ENCODE measurements around the gene TRIP12.
"Not testable (repeated sequence)": the region's sequence is repeated elsewhere in the genome, so short reads cannot be mapped to it uniquely, and the experiment has no call there.

TRIP12 gene

DNA sequence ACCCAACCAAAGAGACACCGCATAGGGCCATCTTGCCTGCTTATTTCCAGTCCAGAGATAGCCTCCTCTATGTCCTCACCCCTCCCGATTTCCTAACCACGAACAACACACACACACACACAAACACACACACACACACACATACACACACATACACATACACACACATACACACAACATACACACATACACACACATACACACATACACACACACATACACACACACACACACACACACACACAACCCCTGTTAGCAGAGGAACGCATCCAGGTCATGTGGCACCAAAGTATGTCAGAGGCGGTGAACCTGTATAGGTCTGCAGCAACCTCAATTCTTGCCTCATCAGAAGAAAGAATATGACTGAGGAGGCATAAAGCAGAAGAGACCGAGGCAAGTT is 188.9 kb downstream of the TRIP12 start:
- TF ChIP-seq, protein P1, sequence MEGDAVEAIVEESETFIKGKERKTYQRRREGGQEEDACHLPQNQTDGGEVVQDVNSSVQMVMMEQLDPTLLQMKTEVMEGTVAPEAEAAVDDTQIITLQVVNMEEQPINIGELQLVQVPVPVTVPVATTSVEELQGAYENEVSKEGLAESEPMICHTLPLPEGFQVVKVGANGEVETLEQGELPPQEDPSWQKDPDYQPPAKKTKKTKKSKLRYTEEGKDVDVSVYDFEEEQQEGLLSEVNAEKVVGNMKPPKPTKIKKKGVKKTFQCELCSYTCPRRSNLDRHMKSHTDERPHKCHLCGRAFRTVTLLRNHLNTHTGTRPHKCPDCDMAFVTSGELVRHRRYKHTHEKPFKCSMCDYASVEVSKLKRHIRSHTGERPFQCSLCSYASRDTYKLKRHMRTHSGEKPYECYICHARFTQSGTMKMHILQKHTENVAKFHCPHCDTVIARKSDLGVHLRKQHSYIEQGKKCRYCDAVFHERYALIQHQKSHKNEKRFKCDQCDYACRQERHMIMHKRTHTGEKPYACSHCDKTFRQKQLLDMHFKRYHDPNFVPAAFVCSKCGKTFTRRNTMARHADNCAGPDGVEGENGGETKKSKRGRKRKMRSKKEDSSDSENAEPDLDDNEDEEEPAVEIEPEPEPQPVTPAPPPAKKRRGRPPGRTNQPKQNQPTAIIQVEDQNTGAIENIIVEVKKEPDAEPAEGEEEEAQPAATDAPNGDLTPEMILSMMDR (conservative IDR thresholded peaks at IDR 0.05): no peak
- H3K27ac ChIP-seq: no peak overlapping the region

DNA sequence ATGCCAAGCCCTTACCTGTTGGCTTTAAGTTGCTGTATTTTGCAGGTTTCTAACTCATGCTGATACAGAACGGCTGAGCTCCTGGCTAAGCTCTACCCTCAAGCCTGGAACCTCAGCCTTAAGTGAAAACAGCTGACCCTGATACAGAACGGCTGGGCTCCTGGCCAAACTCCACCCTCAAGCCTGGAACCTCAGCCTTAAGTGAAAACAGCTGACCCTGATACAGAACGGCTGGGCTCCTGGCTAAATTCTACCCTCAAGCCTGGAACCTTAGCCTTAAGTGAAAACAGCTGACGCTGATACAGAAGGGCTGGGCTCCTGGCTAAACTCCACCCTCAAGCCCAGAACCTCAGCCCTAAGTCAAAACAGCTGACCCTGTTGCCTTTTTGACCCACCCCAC is 189.9 kb downstream of the TRIP12 start:
- TF ChIP-seq, protein P1 (conservative IDR thresholded peaks at IDR 0.05): no peak

DNA sequence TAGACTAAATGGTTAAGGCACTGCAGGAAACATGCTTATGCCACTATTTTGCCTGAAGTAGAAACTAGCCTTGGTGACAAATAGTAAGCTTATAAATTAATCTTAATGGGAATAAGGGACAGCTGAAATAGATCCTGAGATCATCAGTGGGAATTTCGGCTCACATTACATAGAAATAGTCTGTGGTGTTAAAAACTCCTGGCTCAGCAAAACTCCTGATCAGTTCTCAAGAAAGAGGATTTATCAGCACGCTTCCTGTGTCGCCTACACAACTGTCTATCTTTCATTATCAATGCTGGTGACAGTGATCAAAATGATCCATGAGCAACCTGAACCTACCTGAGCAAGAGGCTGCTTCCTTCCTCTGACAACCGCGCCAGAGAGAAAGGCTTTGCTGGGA is 190.4 kb downstream of the TRIP12 start:
- TF ChIP-seq, protein P1 (conservative IDR thresholded peaks at IDR 0.05): no peak
- no peak overlapping the region for H3K27ac ChIP-seq

More for the DNA sequence above, 189.9 kb downstream of the TRIP12 start:
- no peak overlapping the region for H3K27ac ChIP-seq

DNA sequence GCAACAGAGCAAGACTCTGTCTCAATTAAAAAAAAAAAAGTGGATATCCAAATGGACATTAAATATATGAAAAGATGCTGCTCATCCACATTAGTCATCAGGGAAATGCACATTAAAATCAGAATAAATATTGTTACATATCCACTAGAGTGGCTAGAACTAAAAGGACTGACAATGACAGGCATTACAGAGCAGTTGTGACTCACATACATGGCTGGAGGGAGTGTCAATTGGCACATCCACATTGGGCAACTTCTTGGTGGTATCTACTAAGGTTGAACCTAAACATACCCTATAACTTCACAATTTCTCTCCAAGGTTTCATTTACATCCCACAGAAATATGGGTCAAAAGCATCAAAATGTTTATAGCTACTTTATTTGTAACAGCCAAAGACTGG is 193.4 kb downstream of the TRIP12 start:
- no peak overlapping the region for H3K27ac ChIP-seq
- TF ChIP-seq, protein P1 (conservative IDR thresholded peaks at IDR 0.05): no peak

DNA sequence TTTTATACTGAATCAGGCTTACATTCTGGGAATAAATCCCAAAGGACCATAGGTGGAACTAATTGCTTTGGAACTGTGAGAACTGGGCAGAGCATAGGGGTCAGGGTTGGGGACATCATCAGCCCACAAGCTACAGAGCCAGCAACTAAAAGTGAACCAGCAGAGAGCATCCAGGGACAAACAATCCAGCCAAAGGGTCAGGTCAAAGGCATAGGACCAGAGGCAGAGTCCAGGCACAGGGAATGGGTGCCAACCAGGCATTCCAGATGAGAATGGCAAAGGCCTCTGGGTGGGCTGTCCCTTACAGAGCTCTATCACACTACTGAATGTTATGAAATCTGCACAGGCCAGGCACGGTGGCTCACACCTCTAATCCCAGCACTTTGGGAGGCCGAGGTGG is 195.2 kb downstream of the TRIP12 start:
- TF ChIP-seq, protein P1 (conservative IDR thresholded peaks at IDR 0.05): no peak
- no peak overlapping the region for H3K27ac ChIP-seq

DNA sequence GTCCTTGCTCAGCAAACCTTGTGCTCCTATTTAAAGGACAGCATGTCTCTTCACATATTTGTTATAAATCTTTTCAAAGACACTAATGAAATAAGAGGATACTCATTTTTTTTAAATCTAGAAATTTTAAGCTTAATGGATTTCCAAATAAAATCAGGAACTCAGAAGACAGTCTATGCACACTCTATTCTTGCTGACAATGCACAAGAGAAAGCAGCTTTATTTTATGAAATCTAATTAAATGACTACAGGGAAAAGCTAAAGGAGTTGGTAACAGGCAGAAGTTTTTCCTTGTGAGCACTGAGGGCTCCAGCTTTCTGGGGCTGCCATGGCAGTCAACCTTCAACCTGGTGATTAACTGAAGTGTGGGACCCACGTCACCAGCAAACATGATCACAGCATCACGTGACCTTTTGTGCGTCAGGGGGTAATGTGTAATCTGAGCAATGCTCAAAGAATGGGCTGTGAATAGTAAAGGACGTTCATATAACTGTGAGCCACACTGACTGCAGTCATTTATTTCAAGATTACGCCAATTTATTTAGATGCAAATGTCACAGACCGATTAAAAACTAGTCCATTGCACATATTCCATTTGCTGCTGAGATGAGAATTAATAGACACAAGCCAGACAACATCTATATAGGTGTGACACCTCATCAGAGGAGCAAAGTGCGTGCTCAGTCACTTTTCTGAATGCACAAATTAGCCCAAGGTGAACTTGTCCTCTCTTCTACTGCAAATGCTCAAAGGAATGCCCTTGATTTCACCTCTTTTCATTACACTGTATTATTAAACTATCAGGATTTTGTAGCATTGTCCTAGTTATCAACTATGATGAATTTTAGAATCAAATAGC is 195.9 kb downstream of the TRIP12 start:
- TF ChIP-seq, protein P1 (conservative IDR thresholded peaks at IDR 0.05): no peak
- no peak overlapping the region for H3K27ac ChIP-seq

DNA sequence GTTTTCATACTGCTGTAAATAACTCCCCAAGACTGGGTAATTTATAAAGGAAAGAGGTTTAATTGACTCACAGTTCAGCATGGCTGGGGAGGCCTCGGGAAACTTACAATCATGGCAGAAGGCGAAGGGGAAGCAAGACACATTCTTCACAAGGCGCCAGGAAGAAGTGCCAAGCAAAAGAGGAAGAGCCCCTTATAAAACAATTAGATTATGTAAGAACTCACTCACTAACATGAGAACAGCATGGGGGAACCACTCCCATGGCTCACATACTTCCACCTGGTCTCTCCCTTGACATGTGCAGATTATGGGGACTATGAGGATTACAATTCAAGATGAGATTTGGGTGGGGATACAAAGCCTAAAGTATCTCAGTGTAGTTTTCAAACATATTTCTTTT is 198.6 kb downstream of the TRIP12 start:
- not testable (repeated sequence) for H3K27ac ChIP-seq

DNA sequence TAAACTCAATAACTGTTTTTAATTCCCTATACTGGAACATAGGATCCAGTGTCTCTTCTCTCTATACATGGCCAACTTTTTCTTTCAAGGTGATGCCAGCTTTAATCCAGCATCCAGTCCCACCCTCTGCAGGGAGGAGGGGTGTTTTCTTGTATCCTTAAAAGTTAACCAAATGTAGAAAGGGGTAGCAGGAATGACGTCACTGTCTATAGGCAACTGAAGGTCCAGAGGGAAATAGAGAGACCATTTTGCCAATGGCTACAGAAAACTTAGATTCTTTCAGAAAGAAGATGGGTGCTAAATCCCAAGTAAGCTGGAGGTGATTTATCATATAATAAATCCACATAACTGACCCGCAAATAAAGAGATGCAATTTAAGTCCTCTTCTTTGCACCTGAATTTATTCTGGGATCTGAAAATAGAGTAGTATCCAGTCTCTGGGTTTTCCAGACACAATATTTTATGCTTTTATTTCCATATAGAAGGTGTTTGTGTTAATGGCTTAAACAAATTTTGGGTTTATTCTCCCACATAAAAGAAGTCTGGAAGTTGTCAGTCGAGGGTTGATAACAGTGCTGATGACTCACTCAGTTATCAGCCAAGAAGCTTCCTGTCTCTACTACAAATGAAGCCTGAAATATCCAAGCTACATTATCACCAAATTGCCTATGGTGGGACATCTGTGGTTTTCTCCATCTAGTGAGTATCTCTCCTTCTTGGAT is 201.7 kb downstream of the TRIP12 start:
- no peak overlapping the region for H3K27ac ChIP-seq
- TF ChIP-seq, protein P1 (conservative IDR thresholded peaks at IDR 0.05): no peak

Data from VCaP (cell line).